GM19397 (cell line): ENCODE measurements around the gene CLEC16A.
"Not testable (repeated sequence)": the region's sequence is repeated elsewhere in the genome, so short reads cannot be mapped to it uniquely, and the experiment has no call there.

ENCODE experiments used
- ATAC-seq: cut with Tn5 transposase; IDR thresholded peaks from one replicate; pipeline ENCODE4 v1.9.1; 2021; ENCODE audit warnings: mild to moderate bottlenecking, moderate library complexity; ENCODE audit not compliant: unreplicated experiment

CLEC16A gene

GRCh38 chr16:10925285-10925684, 19.1 kb upstream of the CLEC16A start:
- not testable (repeated sequence) for ATAC-seq

- ATAC-seq, result no peak
Measured at GRCh38 chr16:10926094-10926493, 18.3 kb upstream of the CLEC16A start.

- no peak for ATAC-seq
Measured at GRCh38 chr16:10926867-10927266, 17.5 kb upstream of the CLEC16A start.

GRCh38 chr16:10927497-10928112, 16.8 kb upstream of the CLEC16A start:
- no peak for ATAC-seq

- ATAC-seq, result not testable (repeated sequence)
Measured at GRCh38 chr16:10929097-10929496, 15.3 kb upstream of the CLEC16A start.

- no peak for ATAC-seq
Measured at GRCh38 chr16:10929853-10930754, 14.3 kb upstream of the CLEC16A start.

- ATAC-seq, result no peak
Measured at GRCh38 chr16:10930755-10931093, 13.6 kb upstream of the CLEC16A start.

GRCh38 chr16:10931134-10931533, 13.2 kb upstream of the CLEC16A start:
- no peak for ATAC-seq

- no peak for ATAC-seq
Measured at GRCh38 chr16:10931977-10932632, 12.3 kb upstream of the CLEC16A start.

GRCh38 chr16:10932959-10933710, 11.2 kb upstream of the CLEC16A start:
- ATAC-seq, result no peak

- ATAC-seq, result no peak
Measured at GRCh38 chr16:10933865-10934264, 10.5 kb upstream of the CLEC16A start.

- no peak for ATAC-seq
Measured at GRCh38 chr16:10934325-10935107, 9.8 kb upstream of the CLEC16A start.

GRCh38 chr16:10935226-10935915, 9.0 kb upstream of the CLEC16A start:
- no peak for ATAC-seq

GRCh38 chr16:10936272-10936984, 7.9 kb upstream of the CLEC16A start:
- ATAC-seq, result no peak

- no peak for ATAC-seq
Measured at GRCh38 chr16:10937068-10937859, 7.1 kb upstream of the CLEC16A start.

- ATAC-seq, result no peak
Measured at GRCh38 chr16:10938321-10938720, 6.0 kb upstream of the CLEC16A start.

- ATAC-seq, result no peak
Measured at GRCh38 chr16:10938796-10939648, 5.3 kb upstream of the CLEC16A start.
